GM21526 (cell line): ENCODE measurements around the gene IL5.
"Not testable (repeated sequence)": the region's sequence is repeated elsewhere in the genome, so short reads cannot be mapped to it uniquely, and the experiment has no call there.

Experiments
- ATAC-seq: cut with Tn5 transposase; IDR thresholded peaks from one replicate; pipeline ENCODE4 v1.9.1; 2021; ENCODE audit warnings: moderate library complexity; ENCODE audit not compliant: unreplicated experiment, low FRiP score

Gene IL5

DNA sequence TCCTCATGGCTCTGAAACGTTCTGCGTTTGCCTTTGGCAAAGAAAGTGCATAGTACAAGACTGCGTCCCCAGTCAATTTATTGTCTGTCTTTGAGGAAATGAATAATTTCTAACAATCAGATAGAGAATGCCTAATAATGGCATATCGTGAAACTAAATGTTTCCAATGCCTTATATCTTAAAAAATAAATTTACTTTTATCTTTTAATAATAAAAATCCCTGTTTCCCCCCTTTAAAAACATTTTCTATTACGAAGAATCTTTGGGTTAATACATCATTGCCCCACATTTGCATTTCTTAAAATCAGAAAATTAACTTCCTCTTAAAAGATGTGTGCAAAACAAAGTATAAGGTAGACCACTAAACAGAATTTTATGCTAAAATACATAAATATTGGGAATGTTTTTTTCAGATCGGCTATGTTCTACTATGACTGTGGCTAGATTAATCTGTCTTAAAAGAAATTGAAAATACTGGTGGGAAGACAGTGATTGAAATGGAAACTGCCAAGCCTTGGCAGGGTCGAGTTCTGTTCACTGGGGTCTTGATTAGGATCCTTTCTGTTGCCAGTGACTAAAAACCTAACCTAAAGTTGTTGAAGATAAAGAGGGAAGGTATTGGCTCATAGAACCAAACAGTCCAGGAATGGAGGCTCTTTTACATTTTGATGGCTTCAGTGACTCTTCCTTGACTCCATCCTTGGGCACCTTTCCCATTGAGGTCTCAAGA lies at the start of gene IL5:
Gene IL5 (minus strand): TSS at position 51 of the 730 bp plus-strand sequence. CDS start 44 bp downstream, at position 7.
- ATAC-seq, result no peak

DNA sequence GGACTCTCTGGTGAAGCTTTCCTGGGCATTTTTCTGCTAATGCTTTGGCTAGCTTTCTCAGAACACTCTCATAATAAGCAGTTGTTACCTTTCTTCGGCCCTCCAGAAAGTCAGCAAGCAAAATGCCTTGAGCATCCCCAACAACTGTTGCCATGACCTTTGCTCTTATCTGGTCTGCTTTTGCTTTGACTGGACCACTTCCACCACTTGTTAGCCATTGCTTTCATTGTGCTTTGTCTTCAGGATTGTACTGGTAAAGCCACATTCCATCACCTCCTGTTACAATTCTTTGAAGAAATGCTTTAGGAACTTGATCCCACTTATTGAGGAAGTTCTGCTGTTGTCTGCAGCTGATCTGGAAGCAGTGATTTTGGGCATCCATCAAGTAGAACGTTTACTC lies 49.2 kb upstream of the IL5 start:
- no peak for ATAC-seq

DNA sequence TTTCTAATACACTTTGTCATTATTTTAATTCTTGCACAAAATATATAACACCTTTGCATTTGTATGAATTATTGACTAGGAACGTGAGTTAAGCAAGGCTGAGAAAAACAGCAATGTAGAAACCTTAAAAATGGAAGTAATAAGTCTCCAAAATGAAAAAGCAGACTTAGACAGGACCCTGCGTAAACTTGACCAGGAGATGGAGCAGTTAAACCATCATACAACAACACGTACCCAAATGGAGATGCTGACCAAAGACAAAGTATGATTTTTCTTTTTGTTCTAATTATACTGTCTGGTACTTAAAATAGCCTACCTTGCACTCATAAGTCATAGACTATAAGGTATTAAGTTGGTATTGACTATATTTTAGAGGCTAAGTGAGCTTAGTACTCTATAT lies 47.8 kb upstream of the IL5 start:
- ATAC-seq, result no peak

DNA sequence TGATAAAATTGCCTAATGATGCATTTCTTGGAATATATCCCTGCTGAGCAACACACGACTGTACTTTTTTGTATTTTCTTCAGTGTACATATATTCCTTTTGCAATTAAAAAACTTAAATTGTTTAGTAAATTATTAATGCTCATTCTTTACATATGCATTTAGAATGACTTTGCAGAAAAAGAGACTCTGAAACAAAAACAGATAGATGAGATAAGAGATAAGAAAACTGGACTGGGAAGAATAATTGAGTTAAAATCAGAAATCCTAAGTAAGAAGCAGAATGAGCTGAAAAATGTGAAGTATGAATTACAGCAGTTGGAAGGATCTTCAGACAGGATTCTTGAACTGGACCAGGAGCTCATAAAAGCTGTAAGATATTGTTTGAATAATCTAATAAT lies 46.1 kb upstream of the IL5 start:
- ATAC-seq, result no peak

DNA sequence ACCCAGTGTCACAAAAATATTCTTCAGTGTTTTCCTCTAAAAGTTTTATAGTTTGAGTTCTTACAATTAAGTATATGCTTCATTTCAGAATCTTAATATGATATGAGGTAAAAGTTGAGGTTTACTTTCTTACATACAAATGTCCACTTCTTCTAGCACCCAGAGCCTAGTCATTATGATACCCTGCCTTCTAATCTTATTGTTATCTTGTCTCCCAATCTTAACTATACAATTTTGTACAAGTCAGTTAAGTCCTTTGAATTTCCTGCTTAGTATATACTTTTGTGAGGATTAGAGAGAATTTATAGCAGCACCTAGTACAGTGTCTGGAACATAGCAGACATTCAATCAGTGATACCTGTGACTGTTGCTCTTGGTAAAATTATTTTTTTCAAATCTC lies 42.7 kb upstream of the IL5 start:
- ATAC-seq, result no peak

DNA sequence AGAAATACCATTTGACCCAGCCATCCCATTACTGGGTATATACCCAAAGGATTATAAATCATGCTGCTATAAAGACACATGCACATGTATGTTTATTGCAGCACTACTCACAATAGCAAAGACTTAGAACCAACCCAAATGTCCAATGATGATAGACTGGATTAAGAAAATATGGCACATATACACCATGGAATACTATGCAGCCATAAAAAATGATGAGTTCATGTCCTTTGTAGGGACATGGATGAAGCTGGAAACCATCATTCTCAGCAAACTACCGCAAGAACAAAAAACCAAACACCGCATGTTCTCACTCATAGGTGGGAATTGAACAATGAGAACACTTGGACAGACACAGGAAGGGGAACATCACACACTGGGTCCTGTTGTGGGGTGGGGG lies 41.2 kb upstream of the IL5 start:
- not testable (repeated sequence) for ATAC-seq

DNA sequence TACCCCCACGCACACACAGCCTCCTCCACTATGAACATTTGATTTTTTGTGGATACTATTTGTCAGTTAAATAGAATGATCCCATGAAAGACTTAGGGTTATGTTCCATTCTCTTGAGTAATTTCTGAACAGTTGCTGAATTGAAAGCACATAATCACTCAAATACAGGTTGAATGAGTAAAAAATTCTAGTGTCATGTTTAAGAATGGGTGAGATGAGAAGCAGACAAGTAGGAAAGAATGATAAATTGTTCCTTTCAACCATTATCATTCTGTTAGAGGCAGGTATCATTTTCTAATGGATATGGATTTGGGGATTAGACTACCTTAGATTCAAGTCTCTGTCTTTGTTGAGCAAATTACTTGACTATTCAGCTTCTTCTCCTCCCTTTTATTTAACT lies 32.8 kb upstream of the IL5 start:
- no peak for ATAC-seq

DNA sequence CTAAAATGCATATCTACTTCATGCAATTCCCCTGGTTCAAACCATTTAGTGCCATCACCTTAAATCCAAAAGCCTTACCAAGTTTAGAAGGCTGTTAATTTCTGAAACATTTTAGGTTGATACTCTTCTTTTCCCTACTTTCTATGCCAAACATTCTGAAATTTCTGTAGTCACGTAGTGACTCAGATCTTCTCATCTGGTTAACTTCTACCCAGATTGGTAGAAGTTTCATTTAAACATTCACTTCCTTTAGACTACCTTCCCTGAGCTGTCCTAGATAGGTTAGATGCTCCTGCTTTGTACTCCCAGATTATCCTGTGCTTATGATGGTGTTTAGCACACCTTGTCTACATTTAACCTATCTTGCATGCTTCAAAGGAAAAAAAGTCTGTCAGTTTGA lies 23.3 kb upstream of the IL5 start:
- no peak for ATAC-seq

DNA sequence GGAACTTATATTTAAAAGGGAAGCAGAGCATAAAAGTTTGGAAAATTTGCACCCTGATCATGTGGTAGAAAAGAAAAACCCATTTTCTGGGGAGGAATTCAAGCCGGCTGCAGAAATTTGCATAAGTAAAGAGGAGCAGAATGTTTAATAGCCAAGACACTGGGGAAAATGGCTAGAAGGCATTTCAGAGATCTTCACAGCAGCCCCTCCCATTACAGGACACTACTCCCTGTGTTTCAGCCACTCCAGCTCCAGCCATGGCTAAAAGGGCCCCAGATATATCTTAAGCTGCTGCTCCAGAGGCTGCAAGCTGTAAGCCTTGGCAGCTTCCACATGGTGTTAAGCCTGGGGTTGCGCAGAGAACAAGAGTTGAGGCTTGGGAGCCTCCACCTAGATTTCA lies 21.2 kb upstream of the IL5 start:
- ATAC-seq, result not testable (repeated sequence)

DNA sequence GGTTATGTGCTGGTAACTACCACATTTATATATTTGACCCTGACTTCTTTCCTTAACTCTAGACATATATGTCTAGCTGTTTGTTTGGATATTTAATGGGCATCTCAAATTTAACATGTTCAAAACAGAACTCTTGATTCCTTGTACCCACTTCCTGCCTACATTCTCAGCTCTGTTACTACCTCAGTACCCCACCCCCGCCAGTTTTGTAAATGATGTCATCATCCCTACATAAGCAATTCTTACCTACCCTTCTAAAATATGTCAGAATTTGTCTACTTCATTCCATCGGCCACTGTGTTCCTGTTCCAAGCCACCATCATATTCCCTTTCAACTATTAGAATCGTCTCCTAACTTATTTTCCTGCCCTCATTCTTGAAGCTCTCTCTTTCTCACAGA lies 18.3 kb upstream of the IL5 start:
- ATAC-seq, result no peak

DNA sequence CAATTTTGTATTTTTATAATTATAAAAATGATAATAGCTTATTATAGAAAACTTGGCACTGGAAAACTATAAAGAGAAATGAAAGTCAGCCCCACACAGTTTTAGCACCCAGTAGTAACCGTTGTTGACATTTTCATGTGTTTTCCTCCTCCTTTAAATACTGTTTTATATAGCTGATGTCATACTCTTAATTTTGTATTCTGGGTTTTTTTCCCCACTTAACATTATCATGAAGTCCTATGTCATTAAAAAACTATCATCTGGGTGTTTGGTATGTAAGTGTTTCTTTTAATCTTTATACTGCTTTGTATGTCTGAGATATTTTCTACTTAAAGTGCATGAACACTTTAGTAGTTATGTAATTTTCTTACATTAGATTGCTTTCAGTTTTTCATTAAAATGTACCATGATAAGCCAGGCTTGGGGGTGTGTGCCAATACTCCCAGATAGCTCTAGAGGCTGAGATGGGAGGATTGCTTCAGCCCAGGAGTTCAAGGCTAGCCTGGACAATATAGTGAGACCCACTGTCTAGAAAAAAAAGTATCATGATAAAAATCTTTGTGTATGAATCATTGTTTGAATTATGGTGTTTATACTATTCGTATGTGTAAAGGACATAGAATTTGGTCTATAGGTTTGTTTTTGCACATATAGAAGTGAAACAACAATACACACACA lies 16.2 kb upstream of the IL5 start:
- ATAC-seq, result no peak

DNA sequence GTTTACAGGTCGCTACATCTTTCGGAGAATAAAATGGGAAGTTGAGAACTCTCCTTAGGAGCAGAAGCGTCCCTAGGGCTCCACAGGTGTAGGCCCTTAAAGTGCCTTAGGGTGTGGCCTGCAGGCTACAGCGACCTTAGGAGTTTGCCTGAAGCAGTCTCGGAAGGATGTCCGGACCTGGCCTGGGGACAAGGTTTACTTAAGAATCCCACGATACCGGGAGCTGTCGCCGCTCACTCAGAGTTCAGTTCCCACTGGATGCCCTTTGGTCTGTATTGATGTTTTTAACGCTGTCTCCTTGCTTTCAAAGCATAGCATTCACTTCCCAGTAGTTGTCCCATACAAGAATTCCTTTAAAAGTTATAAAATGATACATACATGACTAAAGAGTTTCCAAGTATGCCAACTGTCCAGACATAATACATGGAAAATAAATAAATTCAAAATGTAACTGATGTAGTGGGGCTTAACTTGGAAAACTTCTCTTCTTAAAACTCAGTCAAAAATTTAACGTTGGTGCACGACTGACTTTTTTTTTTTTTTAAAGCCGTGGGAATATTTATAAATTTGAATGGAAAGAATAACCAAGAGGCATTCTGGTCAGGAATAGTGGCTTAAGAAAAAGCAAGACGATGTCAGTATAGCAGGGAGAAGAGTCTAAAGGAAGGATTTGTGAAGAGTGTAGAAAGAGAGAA lies 14.3 kb upstream of the IL5 start:
- peak; percentile 50 for ATAC-seq

DNA sequence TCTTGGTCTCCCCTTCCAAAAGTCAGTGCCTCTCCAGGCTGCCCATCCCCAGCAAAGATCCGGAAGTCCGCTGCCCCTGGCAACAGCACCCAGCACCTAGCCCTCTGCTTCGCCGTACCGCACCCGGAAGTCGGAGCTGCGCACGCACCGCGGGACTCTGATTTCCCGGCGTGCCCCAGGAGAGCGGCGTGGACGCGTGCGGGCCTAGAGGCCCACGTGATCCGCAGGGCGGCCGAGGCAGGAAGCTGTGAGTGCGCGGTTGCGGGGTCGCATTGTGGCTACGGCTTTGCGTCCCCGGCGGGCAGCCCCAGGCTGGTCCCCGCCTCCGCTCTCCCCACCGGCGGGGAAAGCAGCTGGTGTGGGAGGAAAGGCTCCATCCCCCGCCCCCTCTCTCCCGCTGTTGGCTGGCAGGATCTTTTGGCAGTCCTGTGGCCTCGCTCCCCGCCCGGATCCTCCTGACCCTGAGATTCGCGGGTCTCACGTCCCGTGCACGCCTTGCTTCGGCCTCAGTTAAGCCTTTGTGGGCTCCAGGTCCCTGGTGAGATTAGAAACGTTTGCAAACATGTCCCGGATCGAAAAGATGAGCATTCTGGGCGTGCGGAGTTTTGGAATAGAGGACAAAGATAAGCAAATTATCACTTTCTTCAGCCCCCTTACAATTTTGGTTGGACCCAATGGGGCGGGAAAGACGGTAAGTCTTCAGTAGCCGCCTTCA lies 13.6 kb upstream of the IL5 start, which contains the start of gene RAD50:
Gene RAD50 (plus strand): TSS at position 215 of the 715 bp plus-strand sequence. CDS start 348 bp downstream, at position 563.
- peak; percentile 87 for ATAC-seq

DNA sequence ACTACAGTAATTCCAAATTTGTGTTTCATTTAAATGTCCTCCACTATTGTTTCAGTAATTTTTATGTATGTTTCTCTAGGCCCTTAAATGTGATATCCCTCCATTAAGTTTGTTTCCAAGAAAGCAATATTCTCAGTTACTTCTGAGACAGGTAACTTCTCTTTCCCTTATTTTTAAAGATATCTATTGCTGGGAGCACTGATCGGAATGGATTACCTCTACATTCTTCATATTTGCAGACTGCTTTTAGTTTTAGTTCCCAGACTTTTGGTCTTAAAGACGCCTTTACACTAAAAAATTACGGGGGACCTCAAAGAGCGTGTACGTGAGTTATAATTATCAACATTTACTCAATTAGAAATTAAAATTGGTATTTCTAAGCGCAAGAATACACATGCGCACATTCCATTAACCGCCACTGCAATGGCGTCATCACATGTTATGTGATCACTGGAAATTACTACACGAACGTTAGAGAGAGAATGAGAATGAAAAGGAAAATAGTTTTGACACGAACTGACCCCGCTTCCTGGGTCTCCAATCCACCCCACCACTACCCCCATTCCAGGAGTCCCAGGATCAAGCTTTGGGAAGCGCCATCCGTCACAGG lies 12.9 kb upstream of the IL5 start:
- no peak for ATAC-seq

DNA sequence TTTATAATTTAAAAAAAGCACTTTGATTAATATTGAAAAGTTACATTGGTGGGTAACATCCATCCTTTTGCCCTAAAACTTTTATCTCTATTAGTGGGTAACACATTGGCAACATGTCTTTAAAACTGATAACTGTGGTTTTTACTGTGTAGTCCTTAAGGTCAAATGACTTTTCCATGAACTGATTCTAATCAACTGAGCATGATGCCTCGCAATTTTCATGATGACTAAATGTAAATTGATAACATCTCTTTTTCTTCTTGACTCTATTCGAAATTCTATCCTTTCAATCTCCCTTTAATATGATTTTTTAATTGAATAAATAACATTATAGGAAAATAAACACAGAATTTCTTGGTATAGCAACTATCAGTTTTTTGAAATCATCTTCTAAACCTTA lies 6.3 kb upstream of the IL5 start:
- ATAC-seq, result no peak

DNA sequence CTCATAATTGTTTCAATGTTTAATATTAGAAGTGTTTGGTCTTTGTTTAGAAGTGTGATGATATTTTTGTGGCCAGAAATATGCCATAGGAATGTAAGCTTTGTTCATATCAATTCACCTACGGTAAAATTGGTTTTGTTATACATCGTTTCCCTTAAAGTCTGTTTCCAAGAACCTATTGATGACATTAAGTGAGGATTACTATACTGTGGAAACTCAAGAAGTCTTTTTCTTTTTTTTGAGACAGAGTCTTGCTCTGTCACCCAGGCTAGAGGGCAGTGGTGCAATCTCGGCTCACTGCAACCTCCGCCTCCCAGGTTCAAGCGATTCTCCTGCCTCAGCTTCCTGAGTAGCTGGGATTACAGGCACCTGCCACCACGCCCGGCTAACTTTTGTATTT lies 5.5 kb upstream of the IL5 start:
- ATAC-seq, result not testable (repeated sequence)

DNA sequence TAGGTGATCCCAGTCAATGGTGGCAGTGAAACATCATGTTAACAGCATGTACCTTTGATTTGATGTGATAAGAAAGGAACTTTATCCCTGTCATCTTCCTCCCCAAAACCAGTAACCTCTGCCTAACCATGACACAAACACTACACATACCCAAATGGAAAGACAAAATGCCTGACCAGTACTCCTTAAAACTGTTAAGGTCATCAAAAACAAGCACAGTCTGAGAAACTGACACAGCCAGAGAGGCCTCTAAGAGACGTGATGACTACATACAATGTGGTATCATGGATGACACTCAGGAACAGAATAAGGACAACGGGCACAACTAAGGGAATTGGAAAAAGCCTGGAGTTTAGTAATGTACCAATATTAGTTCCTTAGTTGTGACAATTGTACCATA lies 3.9 kb upstream of the IL5 start:
- ATAC-seq, result no peak

DNA sequence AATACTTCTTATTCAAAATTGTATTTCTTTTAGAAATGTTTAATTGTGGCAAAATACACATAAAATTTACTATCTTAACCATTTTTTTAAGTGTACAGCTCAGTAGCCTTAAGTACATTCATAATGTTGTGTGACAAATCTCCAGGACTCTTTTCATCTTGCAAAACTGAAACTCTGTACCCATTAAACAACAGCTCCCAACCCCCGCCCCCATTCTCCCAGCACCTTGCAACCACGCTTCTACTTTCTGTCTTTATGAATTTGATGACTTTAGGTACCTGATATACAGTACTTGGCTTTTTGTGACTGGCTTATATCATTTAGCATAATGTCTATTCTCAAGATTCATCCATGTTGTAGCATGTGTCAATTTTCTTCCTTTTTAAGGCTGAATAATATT lies 2.8 kb upstream of the IL5 start:
- ATAC-seq, result no peak

DNA sequence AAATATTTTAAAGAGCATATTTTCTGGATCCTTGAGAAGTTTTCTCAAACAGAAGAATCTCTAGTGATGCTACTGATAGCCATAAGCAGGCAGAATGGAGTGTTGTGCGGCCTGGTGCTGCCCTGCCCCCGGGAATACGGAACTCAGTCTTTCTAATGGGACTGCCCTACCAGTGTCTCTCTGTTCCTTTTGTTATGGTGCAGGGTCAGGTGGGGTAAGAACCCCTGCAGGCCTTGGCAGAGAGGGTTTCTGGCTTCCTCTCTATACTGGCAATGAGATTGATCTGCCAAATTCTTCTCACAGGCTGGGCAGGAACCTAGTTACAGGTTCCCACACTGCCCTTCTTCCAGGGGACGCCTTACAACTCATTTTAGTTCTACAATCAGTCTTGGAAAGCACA lies 2.6 kb downstream of the IL5 start:
- ATAC-seq, result no peak

DNA sequence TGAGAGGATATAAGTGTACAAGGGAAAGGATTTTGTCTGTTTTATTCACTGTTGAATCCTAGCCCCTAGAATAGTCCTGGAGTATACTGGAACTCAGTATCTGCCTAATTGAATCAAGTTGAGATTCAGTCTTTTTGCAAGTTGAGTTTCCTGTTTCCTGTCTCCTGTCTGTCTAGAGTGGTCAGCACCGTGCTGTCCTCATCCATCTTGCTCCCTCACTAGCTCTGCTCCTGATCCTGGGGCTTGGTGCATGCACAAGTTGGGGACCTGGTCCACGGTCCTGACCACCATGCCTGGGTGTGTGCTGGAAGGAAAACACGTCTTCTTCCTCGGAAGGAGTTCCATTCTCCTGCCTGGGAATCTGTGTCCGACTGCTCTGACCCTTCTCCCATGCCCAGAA lies 3.2 kb downstream of the IL5 start:
- ATAC-seq, result no peak

DNA sequence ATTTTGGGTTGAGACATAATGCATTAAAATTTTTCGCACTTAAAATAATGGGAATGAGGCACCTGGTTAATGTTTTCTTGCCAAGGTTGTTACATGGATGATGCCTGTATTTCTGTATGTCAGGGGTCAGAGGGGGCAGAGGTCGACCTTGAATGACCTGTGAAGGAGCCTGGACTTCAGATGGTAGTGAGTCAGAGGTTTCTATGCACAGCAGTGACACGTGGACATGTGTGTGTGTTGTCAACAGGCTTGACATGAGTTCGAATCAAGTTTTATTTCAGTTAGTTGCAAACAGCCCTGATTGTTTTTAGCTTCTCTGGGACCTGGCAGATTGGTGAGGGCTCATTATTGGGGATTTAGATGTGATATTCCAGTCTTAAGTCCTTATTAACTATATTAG lies 3.6 kb downstream of the IL5 start:
- ATAC-seq, result no peak
